Calu3 (cell line): Measurements from ENCODE around the gene TMIE. TPM values are rescaled to one million over a fixed set of nuclear protein-coding genes. Genes with fewer than 3 reads are reported as not detected.

Experiments
- BruUV-seq: library from RNA; stranded (reverse); fragments of 400-500 nt; replicated peaks from 2 replicates; lab custom pipeline; 2021; lab: Mats Ljungman, UMichigan
- CTCF ChIA-PET: fragments of 300-600 bp; sonication (Branson Sonifier 250); formaldehyde crosslinking; loops from one replicate; lab custom pipeline; 2022; ENCODE audit warnings: antibody characterized with exemption; lab: Charles Lee
- DNase-seq: peaks from one replicate; pipeline ENCODE4 v3.0.0; 2022
- H3K27ac Mint-ChIP-seq: one replicate; pipeline ENCODE4 v1.8.0; 2022; ENCODE audit warnings: mixed read lengths; ENCODE audit not compliant: unreplicated experiment
- H3K27me3 Mint-ChIP-seq: one replicate; pipeline ENCODE4 v1.8.0; 2022; ENCODE audit warnings: mixed read lengths; ENCODE audit not compliant: unreplicated experiment
- H3K36me3 Mint-ChIP-seq: one replicate; pipeline ENCODE4 v1.8.0; 2022; ENCODE audit warnings: mild to moderate bottlenecking, moderate library complexity, mixed read lengths; ENCODE audit not compliant: insufficient read depth, unreplicated experiment
- H3K4me1 Mint-ChIP-seq: one replicate; pipeline ENCODE4 v1.8.0; 2022; ENCODE audit warnings: mild to moderate bottlenecking, low read depth, mixed read lengths; ENCODE audit not compliant: unreplicated experiment
- H3K4me3 Mint-ChIP-seq: one replicate; pipeline ENCODE4 v1.8.0; 2022; ENCODE audit warnings: mild to moderate bottlenecking, low read depth, moderate library complexity, mixed read lengths; ENCODE audit not compliant: unreplicated experiment
- H3K9me3 Mint-ChIP-seq: one replicate; pipeline ENCODE4 v1.8.0; 2022; ENCODE audit warnings: low read depth, mixed read lengths; ENCODE audit not compliant: unreplicated experiment
- CTCF ChIP-seq: fragments of 200-600 bp; IDR thresholded peaks from one replicate; pipeline ENCODE4 v1.8.0; 2022; ENCODE audit warnings: antibody characterized with exemption; ENCODE audit not compliant: unreplicated experiment
- intact Hi-C: fragments of 100-400 bp; cut with micrococcal nuclease; formaldehyde crosslinking; loops from one replicate; pipeline ENCODE4 v1.10.0; 2022; ENCODE audit not compliant: unreplicated experiment
- total RNA-seq: library from RNA; stranded (reverse); gene quantifications from 2 replicates; pipeline ENCODE4 v1.2.3, GENCODE V29; 2022

The TMIE gene
- total RNA-seq, 1 experiment from 2014 or later, result 0.26 TPM

GRCh38 chr3:46694520-46694919 is 6.7 kb upstream of the TMIE start:
- Mint-ChIP-seq H3K36me3 (peaks cover 27% of the 10 kb centered on the region), H3K27me3 (no peaks in the 10 kb centered on the region), H3K27ac (peak overlapping the region; percentile 50), H3K9me3 (no peaks in the 10 kb centered on the region), H3K4me1 (peaks cover 23% of the 10 kb centered on the region), H3K4me3 (no peak overlapping the region)
- DNase-seq, result no peak
- CTCF ChIA-PET, result interaction anchor here (0.6 kb wide), 1 partner anchor 527 kb away, joined by 3 read pairs; no protein-coding TSS in a partner anchor
- TF ChIP-seq CTCF, result no peak
- intact Hi-C loops, result no loop called here
- no TSS peak for BruUV-seq

- no peaks in the 10 kb centered on the region for H3K9me3 Mint-ChIP-seq
- CTCF ChIA-PET, result interaction anchor here (0.6 kb wide), 4 partner anchors 178 to 526 kb away, joined by 3 to 4 read pairs (median 3); no protein-coding TSS in a partner anchor
- H3K27me3 Mint-ChIP-seq, result no peaks in the 10 kb centered on the region
These were observed 5.8 kb upstream of the TMIE start for GRCh38 chr3:46695177-46695961.

DNA sequence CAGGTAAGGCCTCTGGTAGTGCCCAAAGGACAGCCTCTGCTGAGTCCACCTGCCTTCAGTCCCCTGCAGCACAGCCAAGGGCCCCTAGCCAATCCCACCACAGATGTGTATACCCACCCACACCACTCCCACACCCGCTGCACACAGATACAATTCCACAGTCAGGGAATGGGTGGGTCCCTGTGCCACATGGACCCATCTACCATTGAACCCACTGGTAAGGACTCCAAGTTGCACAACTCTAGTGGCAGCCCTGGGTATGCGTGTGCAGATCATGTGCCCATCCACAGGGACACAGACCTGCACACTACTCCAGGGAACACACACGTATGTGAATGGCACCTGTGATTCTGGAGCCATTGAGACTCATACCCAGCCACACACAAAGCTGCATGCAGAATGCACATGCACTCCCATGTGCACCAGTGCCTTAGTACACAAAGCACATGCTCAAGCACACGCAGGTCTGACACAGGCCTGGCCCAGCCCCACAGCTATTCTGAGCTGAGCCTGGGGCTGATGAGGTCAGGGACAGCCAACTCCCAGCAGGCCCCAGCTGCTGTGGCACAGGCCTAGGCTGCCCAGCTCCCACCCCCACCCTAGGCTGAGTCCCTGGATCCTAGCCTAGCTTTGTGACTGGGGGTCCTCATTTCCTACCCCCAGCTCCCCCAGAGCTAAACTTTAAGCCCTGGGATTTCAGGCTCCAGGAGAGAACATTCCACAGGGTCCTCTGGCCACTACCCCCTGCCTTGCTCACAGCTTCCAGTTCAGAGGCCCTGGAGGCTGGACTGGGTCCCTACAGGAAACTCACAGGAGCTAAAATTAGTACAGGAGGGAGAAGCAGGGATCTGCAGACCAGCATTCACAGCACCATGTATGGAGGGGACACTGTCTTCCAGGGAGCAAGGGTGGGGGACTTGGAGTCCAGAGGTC is 5.0 kb upstream of the TMIE start:
- no peaks in the 10 kb centered on the region for H3K9me3 Mint-ChIP-seq
- DNase-seq, result no peak
- BruUV-seq, result no TSS peak
- H3K27ac Mint-ChIP-seq, result no peak overlapping the region
- CTCF ChIA-PET, result interaction anchor here (0.6 kb wide), 3 partner anchors 179 to 281 kb away, joined by 3 to 4 read pairs (median 3); no protein-coding TSS in a partner anchor
- H3K4me1 Mint-ChIP-seq, result peaks cover 10% of the 10 kb centered on the region
- H3K36me3 Mint-ChIP-seq, result peaks cover 26% of the 10 kb centered on the region
- TF ChIP-seq CTCF, result no peak
- intact Hi-C loops, result no loop called here
- no peaks in the 10 kb centered on the region for H3K27me3 Mint-ChIP-seq
- no peak overlapping the region for H3K4me3 Mint-ChIP-seq

More at GRCh38 chr3:46695177-46695961, 5.8 kb upstream of the TMIE start:
- peak overlapping the region; percentile 50 for H3K27ac Mint-ChIP-seq
- H3K36me3 Mint-ChIP-seq, result peaks cover 27% of the 10 kb centered on the region
- BruUV-seq, result no TSS peak
- peaks cover 15% of the 10 kb centered on the region for H3K4me1 Mint-ChIP-seq
- TF ChIP-seq CTCF, result peak; percentile 19
- peak; percentile 41 for DNase-seq
- no peak overlapping the region for H3K4me3 Mint-ChIP-seq
- intact Hi-C loops, result no loop called here
